ENCODE measurements around the gene RBP5.

RBP5 gene

GRCh38 chr12:7121324-7121723 lies 7.4 kb downstream of the RBP5 start:
- no peak for TF ChIP-seq CTCF (conservative IDR thresholded peaks at IDR 0.05)

GRCh38 chr12:7120166-7120565 lies 8.5 kb downstream of the RBP5 start:
- H3K27ac ChIP-seq, result no peak overlapping the region
- no peak for TF ChIP-seq CTCF (conservative IDR thresholded peaks at IDR 0.05)

More at GRCh38 chr12:7121324-7121723, 7.4 kb downstream of the RBP5 start:
- H3K27ac ChIP-seq, result no peak overlapping the region

- H3K27ac ChIP-seq, result no peak overlapping the region
- no peak for TF ChIP-seq CTCF (conservative IDR thresholded peaks at IDR 0.05)
Measured at GRCh38 chr12:7118881-7119280, 9.8 kb downstream of the RBP5 start.

GRCh38 chr12:7117670-7118069 lies 11.0 kb downstream of the RBP5 start:
- TF ChIP-seq CTCF (conservative IDR thresholded peaks at IDR 0.05), result no peak
- H3K27ac ChIP-seq, result no peak overlapping the region

GRCh38 chr12:7116916-7117315 lies 11.8 kb downstream of the RBP5 start:
- no peak for TF ChIP-seq CTCF (conservative IDR thresholded peaks at IDR 0.05)
- no peak overlapping the region for H3K27ac ChIP-seq

GRCh38 chr12:7116196-7116595 lies 12.5 kb downstream of the RBP5 start:
- no peak overlapping the region for H3K27ac ChIP-seq
- no peak for TF ChIP-seq CTCF (conservative IDR thresholded peaks at IDR 0.05)

- TF ChIP-seq CTCF (conservative IDR thresholded peaks at IDR 0.05), result no peak
- no peak overlapping the region for H3K27ac ChIP-seq
Measured at GRCh38 chr12:7114851-7115250, 13.8 kb downstream of the RBP5 start.

GRCh38 chr12:7114008-7114407 lies 14.7 kb downstream of the RBP5 start:
- no peak for TF ChIP-seq CTCF (conservative IDR thresholded peaks at IDR 0.05)
- H3K27ac ChIP-seq, result no peak overlapping the region
